Measurements from ENCODE around the gene TMOD1.

DNA sequence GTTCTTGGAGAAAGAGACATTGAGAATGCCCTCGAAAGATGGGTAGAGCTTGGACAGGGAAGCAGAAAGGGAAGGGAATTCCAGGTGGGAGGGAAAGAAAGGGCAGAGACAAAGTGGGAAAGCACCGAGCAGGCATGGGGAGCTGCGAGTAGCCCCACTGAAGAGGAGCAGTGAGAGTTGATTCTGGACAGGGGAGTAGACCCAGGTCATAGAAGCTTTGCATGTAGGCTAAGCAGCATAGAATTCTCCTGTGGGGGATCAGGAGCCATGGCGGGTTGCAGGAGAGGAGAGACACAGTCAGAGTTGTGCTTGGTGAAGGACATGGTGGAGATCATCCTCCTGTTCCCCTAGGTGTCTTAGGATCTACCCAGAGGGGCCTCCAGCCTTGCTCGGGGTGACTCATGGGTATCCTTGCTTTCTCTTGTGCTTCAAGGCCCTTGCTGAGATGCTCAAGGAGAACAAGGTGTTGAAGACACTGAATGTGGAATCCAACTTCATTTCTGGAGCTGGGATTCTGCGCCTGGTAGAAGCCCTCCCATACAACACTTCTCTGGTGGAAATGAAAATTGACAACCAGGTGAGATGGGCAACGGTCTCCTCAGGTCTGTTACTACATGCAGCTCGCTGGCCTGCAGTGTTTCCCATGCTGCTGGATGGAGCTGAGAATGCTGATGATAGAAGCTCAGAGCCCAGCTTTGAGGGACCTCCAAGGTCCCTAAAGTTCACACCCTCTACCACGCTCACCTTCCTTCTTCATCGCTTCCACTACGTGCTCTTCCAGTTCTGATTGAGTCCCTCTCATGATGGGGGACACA, 67.2 kb downstream of the TMOD1 start:
- TF ChIP-seq, protein P1, sequence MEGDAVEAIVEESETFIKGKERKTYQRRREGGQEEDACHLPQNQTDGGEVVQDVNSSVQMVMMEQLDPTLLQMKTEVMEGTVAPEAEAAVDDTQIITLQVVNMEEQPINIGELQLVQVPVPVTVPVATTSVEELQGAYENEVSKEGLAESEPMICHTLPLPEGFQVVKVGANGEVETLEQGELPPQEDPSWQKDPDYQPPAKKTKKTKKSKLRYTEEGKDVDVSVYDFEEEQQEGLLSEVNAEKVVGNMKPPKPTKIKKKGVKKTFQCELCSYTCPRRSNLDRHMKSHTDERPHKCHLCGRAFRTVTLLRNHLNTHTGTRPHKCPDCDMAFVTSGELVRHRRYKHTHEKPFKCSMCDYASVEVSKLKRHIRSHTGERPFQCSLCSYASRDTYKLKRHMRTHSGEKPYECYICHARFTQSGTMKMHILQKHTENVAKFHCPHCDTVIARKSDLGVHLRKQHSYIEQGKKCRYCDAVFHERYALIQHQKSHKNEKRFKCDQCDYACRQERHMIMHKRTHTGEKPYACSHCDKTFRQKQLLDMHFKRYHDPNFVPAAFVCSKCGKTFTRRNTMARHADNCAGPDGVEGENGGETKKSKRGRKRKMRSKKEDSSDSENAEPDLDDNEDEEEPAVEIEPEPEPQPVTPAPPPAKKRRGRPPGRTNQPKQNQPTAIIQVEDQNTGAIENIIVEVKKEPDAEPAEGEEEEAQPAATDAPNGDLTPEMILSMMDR (IDR thresholded peaks at IDR 0.05): no peak
- TF ChIP-seq POLR2A (IDR thresholded peaks at IDR 0.05): no peak

Measured in uterus (tissue), 2 donors.